PC-9 (cell line): Measurements from ENCODE around the gene NDNF. TPM values are rescaled to one million over a fixed set of nuclear protein-coding genes. Genes with fewer than 3 reads are reported as not detected.

Experiments used
- BruUV-seq: library from RNA; stranded (reverse); fragments of 400-500 nt; replicated peaks from 2 replicates; lab custom pipeline; 2021; lab: Mats Ljungman, UMichigan
- CTCF ChIA-PET: fragments of 300-600 bp; sonication (Branson Sonifier 250); formaldehyde crosslinking; loops from one replicate; lab custom pipeline; 2022; ENCODE audit warnings: antibody characterized with exemption; lab: Charles Lee
- POLR2A ChIA-PET: fragments of 300-600 bp; sonication (Branson Sonifier 250); formaldehyde crosslinking; loops from one replicate; lab custom pipeline; 2022; ENCODE audit warnings: antibody characterized with exemption; ENCODE audit not compliant: unreplicated experiment; lab: Charles Lee
- DNase-seq, 2 experiments: peaks; one replicate each; pipeline versions ENCODE4 v3.0.0 to v3.0.0-alpha.2; 2015 to 2022; ENCODE audit warnings: mixed read lengths in 1 of 2
- H2AFZ ChIP-seq: fragments of 200-600 bp; sonication (generic); 2 replicates; pipeline ENCODE4 v1.8.1; 2017; ENCODE audit warnings: antibody characterized with exemption
- H3F3A ChIP-seq: fragments of 200-600 bp; sonication (generic); 2 replicates; pipeline ENCODE4 v1.8.1; 2017; ENCODE audit warnings: antibody characterized with exemption, mild to moderate bottlenecking, low read depth; ENCODE audit not compliant: insufficient read depth
- H3K27ac ChIP-seq: fragments of 200-600 bp; sonication (generic); 2 replicates; pipeline ENCODE4 v1.6.1; 2016; ENCODE audit warnings: mixed run types
- H3K27me3 ChIP-seq: fragments of 200-600 bp; sonication (generic); 2 replicates; pipeline ENCODE4 v1.6.1; 2016; ENCODE audit warnings: low read depth, mixed run types; ENCODE audit not compliant: insufficient read depth
- H3K36me3 ChIP-seq: fragments of 200-600 bp; sonication (generic); 2 replicates; pipeline ENCODE4 v1.6.1; 2016; ENCODE audit warnings: low read depth, mixed run types
- H3K4me1 ChIP-seq: fragments of 200-600 bp; sonication (generic); replicated peaks from 2 replicates; pipeline ENCODE4 v1.6.1; 2016; ENCODE audit warnings: mixed run types; ENCODE audit not compliant: insufficient read depth
- H3K4me2 ChIP-seq: fragments of 200-600 bp; sonication (generic); 2 replicates; pipeline ENCODE4 v1.6.1; 2017; ENCODE audit warnings: mixed run types
- H3K4me3 ChIP-seq: fragments of 200-600 bp; sonication (generic); 2 replicates; pipeline ENCODE4 v1.6.1; 2016; ENCODE audit warnings: mixed run types
- H3K79me2 ChIP-seq: fragments of 200-600 bp; sonication (generic); 2 replicates; pipeline ENCODE4 v1.6.1; 2017; ENCODE audit warnings: low read depth, mixed run types
- H3K9me2 ChIP-seq: fragments of 200-600 bp; sonication (generic); 2 replicates; pipeline ENCODE4 v1.8.1; 2017; ENCODE audit warnings: mild to moderate bottlenecking; ENCODE audit not compliant: insufficient read depth
- H3K9me3 ChIP-seq: fragments of 200-600 bp; sonication (generic); 2 replicates; pipeline ENCODE4 v1.8.1; 2016; ENCODE audit warnings: low read depth; ENCODE audit not compliant: insufficient read depth
- H4K20me1 ChIP-seq: fragments of 200-600 bp; sonication (generic); 2 replicates; pipeline ENCODE4 v1.8.1; 2017; ENCODE audit not compliant: insufficient read depth
- CTCF ChIP-seq: fragments of 200-600 bp; sonication (generic); conservative IDR thresholded peaks from 2 replicates; pipeline ENCODE4 v1.6.1; 2017; ENCODE audit warnings: mixed run types, antibody characterized with exemption, mild to moderate bottlenecking, moderate library complexity
- EZH2 ChIP-seq: fragments of 200-600 bp; sonication (generic); IDR thresholded peaks from 2 replicates; pipeline ENCODE4 v1.8.0; 2017; ENCODE audit warnings: antibody characterized with exemption, low read depth
- intact Hi-C: fragments of 100-400 bp; cut with micrococcal nuclease; formaldehyde crosslinking; loops from one replicate; pipeline ENCODE4 v1.10.0; 2022; ENCODE audit not compliant: unreplicated experiment
- total RNA-seq: library from RNA; stranded (reverse); gene quantifications from 2 replicates; pipeline ENCODE4 v1.2.3, GENCODE V29; 2021

The NDNF gene
- total RNA-seq, 1 experiment from 2014 or later = not detected

GRCh38 chr4:121108557-121108956 is 36.2 kb upstream of the NDNF start:
- no peaks in the 10 kb centered on the region for H3K36me3 ChIP-seq
- no peak overlapping the region for H3K27ac ChIP-seq
- ChIA-PET POLR2A (no interaction called here), CTCF (no interaction called here)
- H3K9me3 ChIP-seq = no peaks in the 10 kb centered on the region
- TF ChIP-seq CTCF = no peak
- no peak for TF ChIP-seq EZH2
- DNase-seq = no peak
- no peak overlapping the region for H3K4me3 ChIP-seq
- no peaks in the 10 kb centered on the region for H3F3A ChIP-seq
- no peaks in the 10 kb centered on the region for H4K20me1 ChIP-seq
- H3K4me1 ChIP-seq = no peaks in the 10 kb centered on the region
- H3K9me2 ChIP-seq = no peaks in the 10 kb centered on the region
- no peaks in the 10 kb centered on the region for H3K27me3 ChIP-seq
- BruUV-seq = no TSS peak
- no peaks in the 10 kb centered on the region for H3K79me2 ChIP-seq
- intact Hi-C loops = no loop called here
- H3K4me2 ChIP-seq = no peak overlapping the region
- no peak overlapping the region for H2AFZ ChIP-seq

- H3K4me2 ChIP-seq = no peak overlapping the region
- no peak overlapping the region for H3K27ac ChIP-seq
- intact Hi-C loops = no loop called here
- ChIA-PET CTCF (no interaction called here), POLR2A (no interaction called here)
- no peaks in the 10 kb centered on the region for H3K9me3 ChIP-seq
- H4K20me1 ChIP-seq = no peaks in the 10 kb centered on the region
- H3K79me2 ChIP-seq = no peaks in the 10 kb centered on the region
- no peaks in the 10 kb centered on the region for H3K27me3 ChIP-seq
- no peaks in the 10 kb centered on the region for H3K4me1 ChIP-seq
- H3K9me2 ChIP-seq = no peaks in the 10 kb centered on the region
- H2AFZ ChIP-seq = no peak overlapping the region
- H3F3A ChIP-seq = no peaks in the 10 kb centered on the region
- TF ChIP-seq CTCF (no peak), EZH2 (no peak)
- no peak overlapping the region for H3K4me3 ChIP-seq
- no peaks in the 10 kb centered on the region for H3K36me3 ChIP-seq
- no TSS peak for BruUV-seq
- no peak for DNase-seq
Observed at GRCh38 chr4:121107507-121107906, 35.2 kb upstream of the NDNF start.

- no TSS peak for BruUV-seq
- POLR2A ChIA-PET = no interaction called here
Observed at GRCh38 chr4:121100093-121100775, 27.9 kb upstream of the NDNF start.

More at GRCh38 chr4:121100093-121100775, 27.9 kb upstream of the NDNF start:
- no peak for TF ChIP-seq EZH2
- no peak for TF ChIP-seq CTCF
- Histone ChIP-seq H3K79me2 (no peaks in the 10 kb centered on the region), H3K27me3 (no peaks in the 10 kb centered on the region), H3K4me1 (no peaks in the 10 kb centered on the region), H3K9me3 (no peaks in the 10 kb centered on the region), H2AFZ (no peak overlapping the region), H3K27ac (no peak overlapping the region), H3K4me2 (no peak overlapping the region), H3F3A (no peaks in the 10 kb centered on the region), H3K4me3 (no peak overlapping the region), H3K9me2 (no peaks in the 10 kb centered on the region), H3K36me3 (no peaks in the 10 kb centered on the region), H4K20me1 (no peaks in the 10 kb centered on the region)
- CTCF ChIA-PET = no interaction called here
- no peak for DNase-seq
- intact Hi-C loops = no loop called here
